T-cell (primary cell): Measurements from ENCODE around the gene P2RY12. TPM values are rescaled to one million over a fixed set of nuclear protein-coding genes. Genes with fewer than 3 reads are reported as not detected.

Experiments
- total RNA-seq, 35 experiments: library from RNA in 6 of 35; stranded (reverse) in 6 of 35; fragments of 120-200 nt in 1 of 35; gene quantifications; one replicate each; pipeline versions ENCODE4 v1.2.1 to v1.2.4 and lab custom pipeline; 2013 to 2026

Gene P2RY12
- total RNA-seq, 5 donors from 2014 or later (not counting 1 experiment from before 2014, with no cell fraction given), result 0.51 TPM; not detected in 4

Other genes with a start within 250 kb of the P2RY12 start
- 10 to 100 TPM; 23.2 to 67.2 (median 51.9) TPM for gene GPR171, start 181.5 kb downstream of the P2RY12 start, total RNA-seq
- gene P2RY14, start 106.2 kb downstream of the P2RY12 start, total RNA-seq, result under 1 TPM; 0.30 to 0.73 (median 0.58) TPM
- gene GPR87, start 67.9 kb downstream of the P2RY12 start, total RNA-seq, result not detected
- gene P2RY13, start 55.2 kb downstream of the P2RY12 start, total RNA-seq, result not detected
- gene IGSF10, start 76.3 kb upstream of the P2RY12 start, total RNA-seq, result under 1 TPM in 3 of 5 donors, not detected in 2; 0.03 to 0.15 (median 0.09) TPM